HG03095 (cell line): ENCODE data around the gene PEG3.
"Not testable (repeated sequence)": the region's sequence is repeated elsewhere in the genome, so short reads cannot be mapped to it uniquely, and the experiment has no call there.

Experiments used
- ATAC-seq: cut with Tn5 transposase; IDR thresholded peaks from one replicate; pipeline ENCODE4 v1.9.1; 2021; ENCODE audit warnings: moderate library complexity; ENCODE audit not compliant: unreplicated experiment

The PEG3 gene

GRCh38 chr19:56840451-56841192, at the start of gene PEG3, which contains the start of gene ZIM2:
TSS of gene PEG3 (minus strand) at chr19:56840726. CDS start at chr19:56824655, 16,071 bp downstream.
TSS of gene ZIM2 (minus strand) at chr19:56840726. CDS start at chr19:56824277, 16,449 bp downstream.
- no peak for ATAC-seq

GRCh38 chr19:56885173-56885985, 44.9 kb upstream of the PEG3 start:
- no peak for ATAC-seq

- ATAC-seq = no peak
Measured at GRCh38 chr19:56884441-56884840, 43.9 kb upstream of the PEG3 start.

- ATAC-seq = no peak
Measured at GRCh38 chr19:56880592-56881190, 40.2 kb upstream of the PEG3 start.

- no peak for ATAC-seq
Measured at GRCh38 chr19:56877069-56877715, 36.7 kb upstream of the PEG3 start.

- no peak for ATAC-seq
Measured at GRCh38 chr19:56875717-56876116, 35.2 kb upstream of the PEG3 start.

- ATAC-seq = no peak
Measured at GRCh38 chr19:56874530-56874929, 34.0 kb upstream of the PEG3 start.

GRCh38 chr19:56873493-56873892, 33.0 kb upstream of the PEG3 start:
- no peak for ATAC-seq

GRCh38 chr19:56869886-56870285, 29.4 kb upstream of the PEG3 start:
- ATAC-seq = no peak

GRCh38 chr19:56868446-56868845, 27.9 kb upstream of the PEG3 start:
- no peak for ATAC-seq

- no peak for ATAC-seq
Measured at GRCh38 chr19:56866538-56866937, 26.0 kb upstream of the PEG3 start.

GRCh38 chr19:56864443-56865125, 24.1 kb upstream of the PEG3 start:
- no peak for ATAC-seq

GRCh38 chr19:56862741-56863140, 22.2 kb upstream of the PEG3 start:
- no peak for ATAC-seq

- ATAC-seq = not testable (repeated sequence)
Measured at GRCh38 chr19:56860409-56860808, 19.9 kb upstream of the PEG3 start.

GRCh38 chr19:56858026-56858425, 17.5 kb upstream of the PEG3 start:
- no peak for ATAC-seq

GRCh38 chr19:56856822-56857221, 16.3 kb upstream of the PEG3 start:
- no peak for ATAC-seq

- not testable (repeated sequence) for ATAC-seq
Measured at GRCh38 chr19:56852361-56852760, 11.8 kb upstream of the PEG3 start.

GRCh38 chr19:56848166-56848565, 7.6 kb upstream of the PEG3 start:
- no peak for ATAC-seq

- no peak for ATAC-seq
Measured at GRCh38 chr19:56842412-56842811, 1.9 kb upstream of the PEG3 start.

- ATAC-seq = no peak
Measured at GRCh38 chr19:56841193-56841543, 642 bp upstream of the PEG3 start.
